Calu3 (cell line): ENCODE data around the gene RAB19. TPM values are rescaled to one million over a fixed set of nuclear protein-coding genes. Genes with fewer than 3 reads are reported as not detected.

Experiments
- BruUV-seq: library from RNA; stranded (reverse); fragments of 400-500 nt; replicated peaks from 2 replicates; lab custom pipeline; 2021; lab: Mats Ljungman, UMichigan
- CTCF ChIA-PET: fragments of 300-600 bp; sonication (Branson Sonifier 250); formaldehyde crosslinking; loops from one replicate; lab custom pipeline; 2022; ENCODE audit warnings: antibody characterized with exemption; lab: Charles Lee
- DNase-seq: peaks from one replicate; pipeline ENCODE4 v3.0.0; 2022
- H3K27ac Mint-ChIP-seq: one replicate; pipeline ENCODE4 v1.8.0; 2022; ENCODE audit warnings: mixed read lengths; ENCODE audit not compliant: unreplicated experiment
- H3K27me3 Mint-ChIP-seq: one replicate; pipeline ENCODE4 v1.8.0; 2022; ENCODE audit warnings: mixed read lengths; ENCODE audit not compliant: unreplicated experiment
- H3K36me3 Mint-ChIP-seq: one replicate; pipeline ENCODE4 v1.8.0; 2022; ENCODE audit warnings: mild to moderate bottlenecking, moderate library complexity, mixed read lengths; ENCODE audit not compliant: insufficient read depth, unreplicated experiment
- H3K4me1 Mint-ChIP-seq: one replicate; pipeline ENCODE4 v1.8.0; 2022; ENCODE audit warnings: mild to moderate bottlenecking, low read depth, mixed read lengths; ENCODE audit not compliant: unreplicated experiment
- H3K4me3 Mint-ChIP-seq: one replicate; pipeline ENCODE4 v1.8.0; 2022; ENCODE audit warnings: mild to moderate bottlenecking, low read depth, moderate library complexity, mixed read lengths; ENCODE audit not compliant: unreplicated experiment
- H3K9me3 Mint-ChIP-seq: one replicate; pipeline ENCODE4 v1.8.0; 2022; ENCODE audit warnings: low read depth, mixed read lengths; ENCODE audit not compliant: unreplicated experiment
- CTCF ChIP-seq: fragments of 200-600 bp; IDR thresholded peaks from one replicate; pipeline ENCODE4 v1.8.0; 2022; ENCODE audit warnings: antibody characterized with exemption; ENCODE audit not compliant: unreplicated experiment
- intact Hi-C: fragments of 100-400 bp; cut with micrococcal nuclease; formaldehyde crosslinking; loops from one replicate; pipeline ENCODE4 v1.10.0; 2022; ENCODE audit not compliant: unreplicated experiment
- total RNA-seq: library from RNA; stranded (reverse); gene quantifications from 2 replicates; pipeline ENCODE4 v1.2.3, GENCODE V29; 2022

RAB19 gene
- total RNA-seq, 1 experiment from 2014 or later: 4.7 TPM

DNA sequence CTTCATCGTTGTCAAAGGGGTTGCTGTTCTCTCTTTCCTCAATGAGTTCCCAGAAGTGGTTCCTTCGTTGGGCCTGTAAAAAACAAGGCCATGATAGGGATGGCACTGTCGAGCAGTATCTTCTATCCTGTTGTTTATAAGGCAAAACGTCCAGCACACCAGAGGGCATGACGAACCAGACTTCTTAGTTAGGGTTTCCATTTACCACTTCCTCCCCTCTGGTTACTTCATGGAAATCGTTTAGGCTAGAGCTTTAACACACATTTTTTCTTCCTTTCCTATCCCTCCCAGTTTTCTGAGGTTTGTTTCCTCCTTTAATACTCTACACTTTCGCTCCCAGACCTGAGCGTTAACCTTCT lies 50.8 kb downstream of the RAB19 start:
- DNase-seq: no peak
- peaks cover 38% of the 10 kb centered on the region for H3K36me3 Mint-ChIP-seq
- no peak for TF ChIP-seq CTCF
- no peak overlapping the region for H3K4me3 Mint-ChIP-seq
- intact Hi-C loops: no loop called here
- no TSS peak for BruUV-seq
- no peaks in the 10 kb centered on the region for H3K9me3 Mint-ChIP-seq
- H3K27ac Mint-ChIP-seq: no peak overlapping the region
- CTCF ChIA-PET: interaction anchor here (1.6 kb wide), 1 partner anchor 43 kb away, joined by 5 read pairs; no protein-coding TSS in a partner anchor
- H3K27me3 Mint-ChIP-seq: no peaks in the 10 kb centered on the region
- no peaks in the 10 kb centered on the region for H3K4me1 Mint-ChIP-seq

DNA sequence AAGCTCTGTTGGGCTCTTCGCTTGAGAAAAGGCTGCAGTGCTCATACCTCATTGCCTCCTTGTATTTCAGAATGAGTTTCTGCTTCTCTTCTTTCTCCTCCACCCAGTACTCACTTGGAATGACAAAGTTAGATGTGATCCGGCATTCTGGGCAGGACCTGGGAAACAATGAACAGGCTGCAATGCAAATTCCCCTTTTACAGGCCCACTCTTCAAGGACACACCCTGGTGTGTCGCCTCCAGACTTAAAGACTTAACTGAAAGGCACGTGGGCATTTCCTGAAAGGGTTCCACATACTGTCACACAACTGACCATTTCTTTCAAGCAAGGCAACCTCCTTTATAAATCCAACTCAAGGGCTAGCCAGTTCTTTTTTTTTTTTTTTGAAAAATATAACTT lies 51.9 kb downstream of the RAB19 start:
- H3K4me1 Mint-ChIP-seq: no peaks in the 10 kb centered on the region
- no peak for DNase-seq
- H3K36me3 Mint-ChIP-seq: peaks cover 39% of the 10 kb centered on the region
- H3K9me3 Mint-ChIP-seq: no peaks in the 10 kb centered on the region
- BruUV-seq: no TSS peak
- intact Hi-C loops: no loop called here
- CTCF ChIA-PET: interaction anchor here (1.1 kb wide), 1 partner anchor 13 kb away, joined by 3 read pairs; no protein-coding TSS in a partner anchor
- no peak for TF ChIP-seq CTCF
- H3K4me3 Mint-ChIP-seq: no peak overlapping the region
- no peaks in the 10 kb centered on the region for H3K27me3 Mint-ChIP-seq
- no peak overlapping the region for H3K27ac Mint-ChIP-seq

DNA sequence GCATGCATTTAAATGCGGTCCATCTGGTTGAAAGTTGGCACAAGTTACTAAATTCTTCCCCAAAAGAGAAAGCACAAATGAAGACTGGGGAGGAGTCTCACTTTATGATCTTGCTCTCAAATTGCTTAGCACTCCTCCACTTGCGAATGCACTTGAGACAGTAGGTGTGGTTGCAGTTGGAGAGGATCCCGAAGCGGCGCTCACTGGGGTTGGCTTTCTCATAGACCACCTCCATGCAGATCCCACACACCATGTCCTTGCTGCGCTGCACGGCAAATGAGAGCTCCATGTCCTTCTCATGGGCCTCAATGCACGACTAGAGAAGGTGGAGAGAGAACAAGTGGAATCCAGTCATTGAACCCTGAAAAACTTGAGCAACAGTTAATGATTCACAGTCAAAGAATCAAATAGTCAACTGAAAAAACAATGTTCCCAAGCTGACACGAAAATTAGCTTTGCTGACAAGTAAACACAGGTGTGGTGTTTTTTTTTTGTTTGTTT lies 52.7 kb downstream of the RAB19 start:
- Mint-ChIP-seq H3K36me3 (peaks cover 46% of the 10 kb centered on the region), H3K27ac (no peak overlapping the region), H3K27me3 (no peaks in the 10 kb centered on the region), H3K9me3 (no peaks in the 10 kb centered on the region), H3K4me3 (no peak overlapping the region), H3K4me1 (no peaks in the 10 kb centered on the region)
- no peak for DNase-seq
- intact Hi-C loops: no loop called here
- CTCF ChIA-PET: interaction anchor here (1.1 kb wide), 1 partner anchor 14 kb away, joined by 3 read pairs; no protein-coding TSS in a partner anchor
- BruUV-seq: no TSS peak
- no peak for TF ChIP-seq CTCF

- Mint-ChIP-seq H3K9me3 (no peaks in the 10 kb centered on the region), H3K36me3 (peaks cover 39% of the 10 kb centered on the region), H3K4me3 (no peak overlapping the region), H3K4me1 (no peaks in the 10 kb centered on the region), H3K27me3 (no peaks in the 10 kb centered on the region), H3K27ac (no peak overlapping the region)
- CTCF ChIA-PET: no interaction called here
- no TSS peak for BruUV-seq
- intact Hi-C loops: no loop called here
- no peak for DNase-seq
- no peak for TF ChIP-seq CTCF
Observed at GRCh38 chr7:140458201-140458600, 54.3 kb downstream of the RAB19 start.
